ENCODE data around the gene SERINC3.
"Not testable (repeated sequence)": the region's sequence is repeated elsewhere in the genome, so short reads cannot be mapped to it uniquely, and the experiment has no call there.

The SERINC3 gene

GRCh38 chr20:44521484-44522481, at the start of gene SERINC3:
Gene SERINC3 (minus strand): TSS chr20:44522070. CDS start chr20:44521951, 119 bp downstream.
- peak; percentile 99 for DNase-seq

GRCh38 chr20:44571362-44571988, 49.6 kb upstream of the SERINC3 start:
- DNase-seq: no peak

- no peak for DNase-seq
These were observed 48.5 kb upstream of the SERINC3 start for GRCh38 chr20:44570367-44570766.

GRCh38 chr20:44566811-44567210, 44.9 kb upstream of the SERINC3 start:
- DNase-seq: no peak

GRCh38 chr20:44566018-44566417, 44.1 kb upstream of the SERINC3 start:
- no peak for DNase-seq

- DNase-seq: no peak
These were observed 40.0 kb upstream of the SERINC3 start for GRCh38 chr20:44561876-44562275.

GRCh38 chr20:44560818-44561217, 38.9 kb upstream of the SERINC3 start:
- DNase-seq: not testable (repeated sequence)

- DNase-seq: no peak
These were observed 38.4 kb upstream of the SERINC3 start for GRCh38 chr20:44560229-44560628.

GRCh38 chr20:44559302-44559701, 37.4 kb upstream of the SERINC3 start:
- no peak for DNase-seq

- DNase-seq: no peak
These were observed 31.4 kb upstream of the SERINC3 start for GRCh38 chr20:44552950-44553908.

- no peak for DNase-seq
These were observed 30.7 kb upstream of the SERINC3 start for GRCh38 chr20:44552568-44552949.

GRCh38 chr20:44552050-44552449, 30.2 kb upstream of the SERINC3 start:
- no peak for DNase-seq

GRCh38 chr20:44549123-44549522, 27.3 kb upstream of the SERINC3 start:
- DNase-seq: no peak

GRCh38 chr20:44547419-44547818, 25.5 kb upstream of the SERINC3 start:
- DNase-seq: no peak

- DNase-seq: no peak
These were observed 22.4 kb upstream of the SERINC3 start for GRCh38 chr20:44544263-44544662.

GRCh38 chr20:44543358-44543757, 21.5 kb upstream of the SERINC3 start:
- no peak for DNase-seq

GRCh38 chr20:44542890-44543289, 21.0 kb upstream of the SERINC3 start:
- no peak for DNase-seq

GRCh38 chr20:44541992-44542391, 20.1 kb upstream of the SERINC3 start:
- no peak for DNase-seq

GRCh38 chr20:44540834-44541233, 19.0 kb upstream of the SERINC3 start:
- DNase-seq: no peak

- no peak for DNase-seq
These were observed 16.1 kb upstream of the SERINC3 start for GRCh38 chr20:44537993-44538392.

- DNase-seq: no peak
These were observed 14.3 kb upstream of the SERINC3 start for GRCh38 chr20:44536175-44536574.

- no peak for DNase-seq
These were observed 12.1 kb upstream of the SERINC3 start for GRCh38 chr20:44533928-44534327.

GRCh38 chr20:44532981-44533331, 11.1 kb upstream of the SERINC3 start:
- no peak for DNase-seq
